Measurements from ENCODE around the gene RAX2. TPM values are rescaled to one million over a fixed set of nuclear protein-coding genes. Genes with fewer than 3 reads are reported as not detected.

Gene RAX2
- total and polyA plus RNA-seq, 9 of the 15 experiments (the other 6 are each of a cell fraction or from before 2014, with no cell fraction given) = not detected

DNA sequence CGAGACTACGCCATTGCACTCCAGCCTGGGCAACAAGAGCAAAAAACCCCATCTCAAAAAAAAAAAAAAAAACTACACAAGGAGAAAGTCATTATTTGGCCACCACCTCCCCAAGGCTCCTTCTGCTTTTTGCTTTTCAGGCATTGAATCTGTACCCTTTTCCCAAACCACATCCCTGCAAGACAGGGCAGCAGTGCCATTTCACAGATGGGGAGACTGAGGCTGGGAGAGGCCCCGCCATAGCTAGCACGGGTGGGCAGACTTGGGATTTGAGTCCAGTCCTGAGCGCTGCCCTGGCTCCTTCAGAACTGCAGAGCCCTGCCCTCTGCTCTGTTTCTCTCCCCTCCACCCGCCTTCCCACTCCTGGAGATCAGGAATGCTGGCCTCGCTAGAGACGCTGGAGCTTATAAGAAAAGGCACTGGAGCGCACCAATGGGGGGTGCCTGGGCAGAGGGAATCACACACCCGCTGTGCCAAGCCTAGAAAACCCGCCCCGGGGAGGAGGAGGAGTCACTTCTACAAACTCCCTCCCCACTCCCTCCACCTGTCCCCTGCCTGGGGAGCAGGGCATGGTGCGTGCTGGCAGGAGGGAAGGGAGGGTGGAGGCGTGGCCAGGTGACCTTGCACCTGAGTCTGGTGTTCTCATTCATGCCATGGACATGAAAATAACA, 46.3 kb downstream of the RAX2 start (continued):
- TF ChIP-seq RAD21 (CRISPR knock-in tag; conservative IDR thresholded peaks at IDR 0.05 in 1 of 2, IDR thresholded peaks at IDR 0.05 in 1 of 2) = no peak
- TF ChIP-seq, protein P1, sequence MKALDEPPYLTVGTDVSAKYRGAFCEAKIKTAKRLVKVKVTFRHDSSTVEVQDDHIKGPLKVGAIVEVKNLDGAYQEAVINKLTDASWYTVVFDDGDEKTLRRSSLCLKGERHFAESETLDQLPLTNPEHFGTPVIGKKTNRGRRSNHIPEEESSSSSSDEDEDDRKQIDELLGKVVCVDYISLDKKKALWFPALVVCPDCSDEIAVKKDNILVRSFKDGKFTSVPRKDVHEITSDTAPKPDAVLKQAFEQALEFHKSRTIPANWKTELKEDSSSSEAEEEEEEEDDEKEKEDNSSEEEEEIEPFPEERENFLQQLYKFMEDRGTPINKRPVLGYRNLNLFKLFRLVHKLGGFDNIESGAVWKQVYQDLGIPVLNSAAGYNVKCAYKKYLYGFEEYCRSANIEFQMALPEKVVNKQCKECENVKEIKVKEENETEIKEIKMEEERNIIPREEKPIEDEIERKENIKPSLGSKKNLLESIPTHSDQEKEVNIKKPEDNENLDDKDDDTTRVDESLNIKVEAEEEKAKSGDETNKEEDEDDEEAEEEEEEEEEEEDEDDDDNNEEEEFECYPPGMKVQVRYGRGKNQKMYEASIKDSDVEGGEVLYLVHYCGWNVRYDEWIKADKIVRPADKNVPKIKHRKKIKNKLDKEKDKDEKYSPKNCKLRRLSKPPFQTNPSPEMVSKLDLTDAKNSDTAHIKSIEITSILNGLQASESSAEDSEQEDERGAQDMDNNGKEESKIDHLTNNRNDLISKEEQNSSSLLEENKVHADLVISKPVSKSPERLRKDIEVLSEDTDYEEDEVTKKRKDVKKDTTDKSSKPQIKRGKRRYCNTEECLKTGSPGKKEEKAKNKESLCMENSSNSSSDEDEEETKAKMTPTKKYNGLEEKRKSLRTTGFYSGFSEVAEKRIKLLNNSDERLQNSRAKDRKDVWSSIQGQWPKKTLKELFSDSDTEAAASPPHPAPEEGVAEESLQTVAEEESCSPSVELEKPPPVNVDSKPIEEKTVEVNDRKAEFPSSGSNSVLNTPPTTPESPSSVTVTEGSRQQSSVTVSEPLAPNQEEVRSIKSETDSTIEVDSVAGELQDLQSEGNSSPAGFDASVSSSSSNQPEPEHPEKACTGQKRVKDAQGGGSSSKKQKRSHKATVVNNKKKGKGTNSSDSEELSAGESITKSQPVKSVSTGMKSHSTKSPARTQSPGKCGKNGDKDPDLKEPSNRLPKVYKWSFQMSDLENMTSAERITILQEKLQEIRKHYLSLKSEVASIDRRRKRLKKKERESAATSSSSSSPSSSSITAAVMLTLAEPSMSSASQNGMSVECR (CRISPR knock-in tag; IDR thresholded peaks at IDR 0.05) = no peak
- no peak for TF ChIP-seq PTTG1 (tag; IDR thresholded peaks at IDR 0.05; ENCODE audit: low read depth)
- 0 out of 2 replicates have a peak, but pooled peaks have one; percentile 31 for TF ChIP-seq SMARCA5 (IDR thresholded peaks at IDR 0.05)

DNA sequence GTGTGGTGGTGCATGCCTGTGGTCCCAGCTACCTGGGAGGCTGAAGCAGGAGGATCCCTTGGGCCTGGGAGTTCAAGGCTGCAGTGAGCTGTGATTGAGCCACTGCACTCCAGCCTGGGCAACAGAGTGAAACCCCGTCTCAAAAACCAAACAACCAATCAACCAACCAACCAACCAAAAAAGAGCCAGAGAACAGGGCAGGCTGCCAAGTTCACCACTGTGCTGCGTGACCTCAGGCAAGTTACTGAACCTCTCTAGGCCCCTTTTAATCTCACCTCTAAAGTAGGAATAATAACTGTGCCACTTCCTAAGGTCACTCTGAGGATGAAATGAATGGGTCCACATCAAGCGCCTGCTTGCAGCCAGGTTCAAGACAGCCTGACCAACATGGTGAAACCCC, 46.9 kb downstream of the RAX2 start:
- Histone ChIP-seq H4K20me1 (replicated peaks; ENCODE audit: control insufficient read depth, insufficient read depth, low read length) (no peaks in the 10 kb centered on the region), H3K9me1 (ENCODE audit: control insufficient read depth, insufficient read depth, low read length) (no peaks in the 10 kb centered on the region), H3K9ac (ENCODE audit: insufficient read depth in 1 of 2, low read depth in 2 of 2, low read length in 2 of 2) (no peak overlapping the region), H2AFZ (ENCODE audit: low read depth, low read length) (no peak overlapping the region), H3K9me3 (replicated peaks; ENCODE audit: control insufficient read depth, insufficient read depth, low read depth, low read length) (no peaks in the 10 kb centered on the region), H3K79me2 (ENCODE audit: control insufficient read depth, insufficient read depth, low read length) (no peaks in the 10 kb centered on the region), H3K27me3 (ENCODE audit: control insufficient read depth in 2 of 2, insufficient read depth in 2 of 2, low read length in 2 of 2) (no peaks in the 10 kb centered on the region), H3K36me3 (ENCODE audit: control insufficient read depth, insufficient read depth, low read length) (no peaks in the 10 kb centered on the region), H3K27ac (ENCODE audit: extremely low read depth, low read depth, low read length) (no peak overlapping the region), H3K4me2 (ENCODE audit: insufficient read depth, low read length) (no peak overlapping the region), H3K4me3 (no peak overlapping the region), H3K4me1 (replicated peaks in 1 of 2; ENCODE audit: control insufficient read depth in 2 of 2, insufficient read depth in 2 of 2, low read length in 2 of 2) (peaks cover 7 to 31% of the 10 kb centered on the region in 2 experiments; a peak in 3 of 5 replicates)
- 63% methylated on average over 2 of the region's 3 CpGs for WGBS (ENCODE audit: insufficient coverage, low coverage, missing lambda C conversion rate)
- no peak for DNase-seq (ENCODE audit: extremely low read depth in 1 of 4, low spot score in 3 of 4)
- ChIA-PET CTCF (ENCODE audit: low intra/inter-chr PET ratio) (no interaction called here), POLR2A (interaction anchor here (0.6 to 0.8 kb wide), 3 partner anchors 9 to 704 kb away, joined by 3 to 4 read pairs (median 3); no protein-coding TSS in a partner anchor)
- intact Hi-C loops (cut with micrococcal nuclease) = no loop called here
- peak; percentile 79 for TF ChIP-seq NFIC (IDR thresholded peaks at IDR 0.05)
- TF ChIP-seq ZFP36 (IDR thresholded peaks at IDR 0.05; ENCODE audit: low read depth, low read length, partially characterized antibody) = peak; percentile 29
- no peak for TF ChIP-seq CHD1 (IDR thresholded peaks at IDR 0.05; ENCODE audit: low read length)
- FAIRE-seq = no peak
- no peak for ATAC-seq
- BruUV-seq (replicated peaks) = no TSS peak
- in situ Hi-C loops (cut with MboI) = no loop called here

Measured in K562 (cell line).